ENCODE data around the gene DMGDH.

Gene DMGDH

GRCh38 chr5:78972654-78973428 is 96.6 kb downstream of the DMGDH start:
- no peak for DNase-seq

GRCh38 chr5:78971998-78972397 is 97.5 kb downstream of the DMGDH start:
- no peak for DNase-seq

- no peak for DNase-seq
These were observed 100.7 kb downstream of the DMGDH start for GRCh38 chr5:78968781-78969180.

- peak; percentile 37 for DNase-seq
These were observed 104.6 kb downstream of the DMGDH start for GRCh38 chr5:78964889-78965288.

GRCh38 chr5:78961743-78962142 is 107.7 kb downstream of the DMGDH start:
- DNase-seq: no peak

- no peak for DNase-seq
These were observed 109.7 kb downstream of the DMGDH start for GRCh38 chr5:78959767-78960166.

GRCh38 chr5:78958672-78959445 is 110.6 kb downstream of the DMGDH start:
- DNase-seq: no peak

GRCh38 chr5:78956901-78957300 is 112.6 kb downstream of the DMGDH start:
- DNase-seq: no peak

GRCh38 chr5:78953092-78953800 is 116.2 kb downstream of the DMGDH start:
- DNase-seq: no peak

Measured in NCI-H2107 (cell line).